Small intestine (tissue), 7 donors: ENCODE measurements around the gene XRCC1. TPM values are rescaled to one million over a fixed set of nuclear protein-coding genes. Genes with fewer than 3 reads are reported as not detected.
A peak's percentile ranks its signal among the peaks of the same experiment; 100 is the strongest.

Experiments used
- DNase-seq, 2 donors: peaks; one replicate each; pipeline versions ENCODE4 v3.0.0 to v3.0.0-alpha.2; 2013
- FAIRE-seq: peaks from 2 replicates; lab custom pipeline; 2012; peaks lifted over from hg19 to GRCh38; lab: Jason Lieb, UNC
- H3K27ac ChIP-seq, 3 donors: one replicate each; pipeline ENCODE4 v1.5.1; 2013; ENCODE audit warnings: low read length in 2 of 3, mild to moderate bottlenecking in 2 of 3, control low read depth in 1 of 3, inconsistent platforms in 1 of 3, low read depth in 1 of 3, moderate library complexity in 1 of 3
- H3K27me3 ChIP-seq, 3 donors: one replicate each; pipeline ENCODE4 v1.6.1; 2013; ENCODE audit warnings: low read length in 3 of 3, inconsistent platforms in 1 of 3; ENCODE audit not compliant: control insufficient read depth in 3 of 3, insufficient read depth in 3 of 3
- H3K36me3 ChIP-seq, 3 donors: one replicate each; pipeline ENCODE4 v1.6.1; 2013; ENCODE audit warnings: low read length in 3 of 3, inconsistent platforms in 1 of 3, low read depth in 1 of 3, mild to moderate bottlenecking in 1 of 3, moderate library complexity in 1 of 3; ENCODE audit not compliant: control insufficient read depth in 3 of 3, insufficient read depth in 2 of 3
- H3K4me1 ChIP-seq, 3 donors: one replicate each; pipeline ENCODE4 v1.6.1; 2013; ENCODE audit warnings: low read length in 2 of 3, inconsistent platforms in 1 of 3, low read depth in 1 of 3, mild to moderate bottlenecking in 1 of 3, moderate library complexity in 1 of 3; ENCODE audit not compliant: control insufficient read depth in 3 of 3, insufficient read depth in 2 of 3
- H3K4me3 ChIP-seq, 3 donors: one replicate each; pipeline ENCODE4 v1.5.1; 2013; ENCODE audit warnings: low read length in 3 of 3, control low read depth in 1 of 3, inconsistent platforms in 1 of 3, low read depth in 1 of 3, mild to moderate bottlenecking in 1 of 3, moderate library complexity in 1 of 3
- H3K9me3 ChIP-seq, 2 donors: one replicate each; pipeline ENCODE4 v1.6.1; 2013; ENCODE audit warnings: low read depth in 1 of 2, low read length in 1 of 2; ENCODE audit not compliant: control insufficient read depth in 2 of 2, insufficient read depth in 1 of 2
- WGBS, 3 donors: extraction: QIAGEN DNeasy Blood & Tissue Kit; methylation state at CpG; one replicate each; pipeline ENCODE4 v1.1.7; 2013; 5-methylcytosine and 5-hydroxymethylcytosine counted together
- polyA plus RNA-seq, 4 donors: library from polyadenylated mRNA; stranded (reverse) in 3 of 4; unstranded in 1 of 4; fragments of 200-250 nt in 3 of 4; fragments of 120-200 nt in 1 of 4; gene quantifications; one replicate each; pipeline versions ENCODE4 v1.2.1 to v1.2.3, GENCODE V29; 2013
- donor health status: healthy with polysubstance abuse.
- donor health status: control.
- donor health status: control.
- donor health status: Bipolar disorder and iron deficiency.
- donor health status: healthy.

Gene XRCC1
- polyA plus RNA-seq, 4 donors: 9.7 to 46.3 (median 16.0) TPM

DNA sequence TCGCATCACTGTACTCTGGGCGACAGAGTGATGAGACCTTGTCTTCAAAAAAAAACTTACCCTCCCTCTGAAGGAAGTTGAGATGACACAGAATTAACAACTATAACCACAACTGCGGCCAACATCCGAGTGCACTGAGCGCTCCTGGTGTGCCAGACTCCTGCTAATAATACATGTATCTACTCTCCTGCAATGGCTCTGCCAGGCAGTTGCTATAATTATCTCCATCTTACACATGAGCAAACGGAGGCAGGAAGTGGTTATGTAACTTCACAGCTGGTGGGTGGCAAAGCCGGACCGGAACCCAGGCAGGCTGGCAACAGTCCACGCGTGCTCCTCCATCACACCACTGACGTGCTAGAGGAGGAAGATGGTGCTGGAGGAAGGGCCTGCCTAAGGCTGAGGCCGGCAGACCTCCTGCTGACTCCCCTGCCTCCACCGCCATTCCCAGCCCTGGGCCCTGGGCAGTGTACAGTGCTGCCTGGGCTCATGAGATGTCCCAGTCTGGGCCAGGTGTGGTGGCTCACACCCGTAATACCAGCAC, 12.6 kb downstream of the XRCC1 start:
- Histone ChIP-seq H3K4me1 (no peaks in the 10 kb centered on the region), H3K9me3 (no peaks in the 10 kb centered on the region), H3K4me3 (no peak overlapping the region), H3K36me3 (peaks cover 0 to 44% (median 0%) of the 10 kb centered on the region in 3 donors), H3K27ac (peak overlapping the region in 2 of 3 donors; percentile 44 to 77), H3K27me3 (no peaks in the 10 kb centered on the region)
- 55 to 75% (median 64%) methylated on average over 14 of the region's 14 CpGs for WGBS, 3 donors
- DNase-seq (peak in 1 of 2 donors; percentile 61), FAIRE-seq (no peak)

DNA sequence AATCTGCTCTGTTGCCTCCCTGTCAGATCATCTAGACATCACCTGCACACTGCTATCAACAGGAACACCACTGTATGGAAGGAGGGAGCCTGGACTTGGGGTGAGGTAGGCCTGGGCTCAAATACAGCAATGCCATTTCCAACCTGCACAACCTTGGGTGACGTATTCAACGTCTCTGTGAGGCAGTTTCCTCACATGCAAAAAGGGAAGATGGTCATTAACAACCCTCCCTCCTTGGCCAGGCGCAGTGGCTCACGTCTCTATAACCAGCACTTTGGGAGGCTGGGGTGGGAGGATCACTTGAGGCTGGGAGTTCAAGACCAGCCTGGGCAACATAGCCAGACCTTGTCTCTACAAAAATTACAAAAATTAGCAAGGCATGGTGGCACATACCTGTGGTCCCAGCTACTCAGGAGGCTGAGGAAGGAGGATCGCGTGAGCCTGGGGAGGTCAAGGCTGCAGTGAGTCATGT, 13.1 kb downstream of the XRCC1 start:
- Histone ChIP-seq H3K27me3 (no peaks in the 10 kb centered on the region), H3K36me3 (peaks cover 0 to 44% (median 0%) of the 10 kb centered on the region in 3 donors), H3K4me3 (no peak overlapping the region), H3K9me3 (no peaks in the 10 kb centered on the region), H3K27ac (peak overlapping the region in 2 of 3 donors; percentile 44 to 77), H3K4me1 (no peaks in the 10 kb centered on the region)
- 83 to 92% (median 87%) methylated on average over 6 of the region's 6 CpGs for WGBS, 3 donors
- FAIRE-seq (no peak), DNase-seq (no peak)

DNA sequence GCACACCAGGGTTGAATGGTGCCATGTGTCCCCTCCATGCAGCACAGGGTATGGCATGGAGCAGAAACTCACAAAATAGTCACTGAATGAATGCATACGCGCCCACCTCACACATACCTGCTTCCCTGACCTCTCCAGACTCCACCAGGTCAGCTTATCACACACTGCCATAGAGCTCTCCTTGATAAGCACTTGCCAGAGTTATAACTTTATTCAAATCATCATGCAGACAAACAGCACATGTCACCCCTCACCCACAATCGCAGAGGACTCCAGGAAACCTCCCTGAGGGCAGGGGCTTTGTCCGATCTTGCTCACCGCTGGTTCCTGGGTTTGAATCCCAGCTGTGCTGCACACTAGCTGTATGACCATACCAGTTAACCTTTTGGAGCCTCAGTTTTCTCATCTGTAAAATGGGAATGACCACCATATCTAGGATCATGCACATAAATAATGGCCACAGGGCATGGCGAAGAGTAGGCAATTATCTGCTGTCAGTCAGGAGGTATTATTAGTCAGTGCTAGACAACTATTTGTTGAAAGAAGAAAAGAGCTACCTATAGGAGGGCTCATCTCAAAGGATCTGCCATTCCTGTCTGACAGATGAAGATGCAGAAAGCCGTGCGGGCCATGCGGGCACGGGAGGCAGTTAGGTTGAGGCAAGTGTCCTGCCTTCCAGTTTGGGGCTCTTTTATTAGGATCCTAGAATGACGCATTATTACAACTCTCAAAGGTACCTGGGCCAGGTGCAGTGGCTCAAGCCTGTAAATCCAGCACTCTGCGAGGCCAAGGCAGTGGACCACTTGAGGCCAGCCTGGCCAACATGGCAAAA, 14.0 kb downstream of the XRCC1 start:
- Histone ChIP-seq H3K4me3 (no peak overlapping the region), H3K9me3 (no peaks in the 10 kb centered on the region), H3K27me3 (no peaks in the 10 kb centered on the region), H3K27ac (no peak overlapping the region), H3K4me1 (no peaks in the 10 kb centered on the region), H3K36me3 (peaks cover 0 to 47% (median 0%) of the 10 kb centered on the region in 3 donors)
- DNase-seq: no peak
- 90 to 94% (median 92%) methylated on average over 12 of the region's 12 CpGs for WGBS, 3 donors
- no peak for FAIRE-seq

DNA sequence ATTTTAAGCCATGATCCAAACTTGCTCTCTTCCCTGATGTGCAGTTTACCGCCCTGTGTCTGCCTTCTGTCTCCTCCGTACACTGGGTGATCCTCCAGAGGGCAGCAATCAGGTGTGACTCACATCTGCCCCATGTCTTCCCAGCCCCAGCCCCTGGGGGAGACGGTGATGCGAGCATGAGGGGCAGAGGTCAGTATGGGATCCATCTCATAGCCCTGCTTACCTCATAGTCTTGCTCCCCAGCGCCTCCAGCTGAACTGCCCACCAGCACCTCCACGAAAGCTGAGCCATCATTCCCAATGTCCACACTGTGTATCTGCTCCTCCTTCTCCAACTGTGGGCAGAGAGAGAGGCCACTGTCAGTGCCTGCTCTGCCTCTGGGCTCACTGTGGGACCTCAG, 14.6 kb downstream of the XRCC1 start:
- Histone ChIP-seq H3K36me3 (peaks cover 0 to 53% (median 0%) of the 10 kb centered on the region in 3 donors), H3K9me3 (no peaks in the 10 kb centered on the region), H3K27ac (no peak overlapping the region), H3K4me1 (no peaks in the 10 kb centered on the region), H3K27me3 (no peaks in the 10 kb centered on the region), H3K4me3 (no peak overlapping the region)
- WGBS, 3 donors: 76 to 82% (median 80%) methylated on average over 6 of the region's 6 CpGs
- no peak for FAIRE-seq
- DNase-seq: no peak

DNA sequence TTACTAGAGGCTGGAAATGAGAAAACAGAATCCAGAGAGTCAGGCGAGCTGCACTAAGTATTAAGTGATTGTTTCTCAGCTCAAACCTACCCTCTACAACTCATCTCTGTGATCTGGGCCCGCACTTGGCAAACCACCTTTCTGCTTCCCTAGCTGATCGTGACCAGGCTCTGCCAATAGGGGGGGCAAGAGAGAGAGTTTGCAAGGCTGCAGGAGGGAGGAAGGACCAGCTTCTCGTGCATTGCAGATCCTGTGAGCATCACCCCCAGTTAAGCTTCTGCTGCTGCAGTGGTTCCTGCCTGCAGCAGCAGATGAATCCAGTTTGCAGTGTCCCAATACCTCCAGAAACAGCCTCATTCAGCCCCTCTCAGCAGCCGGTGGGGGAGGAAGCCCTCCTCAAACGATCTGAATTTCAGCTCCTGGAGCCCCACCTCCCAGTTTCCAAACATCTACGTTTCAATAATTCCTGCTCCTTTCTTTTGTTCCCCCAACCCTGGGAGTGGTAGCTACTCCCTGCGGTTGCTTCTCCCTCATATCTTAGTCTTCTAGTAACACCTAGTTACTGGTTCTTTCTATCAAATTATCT, 20.0 kb downstream of the XRCC1 start:
- Histone ChIP-seq H3K36me3 (peaks cover 5 to 71% (median 8%) of the 10 kb centered on the region in 3 donors), H3K27ac (no peak overlapping the region), H3K4me3 (no peak overlapping the region), H3K9me3 (no peaks in the 10 kb centered on the region), H3K4me1 (no peaks in the 10 kb centered on the region), H3K27me3 (no peaks in the 10 kb centered on the region)
- 40 to 45% (median 43%) methylated on average over 8 of the region's 8 CpGs for WGBS, 3 donors
- no peak for FAIRE-seq
- DNase-seq: peak; percentile 79 to 80

DNA sequence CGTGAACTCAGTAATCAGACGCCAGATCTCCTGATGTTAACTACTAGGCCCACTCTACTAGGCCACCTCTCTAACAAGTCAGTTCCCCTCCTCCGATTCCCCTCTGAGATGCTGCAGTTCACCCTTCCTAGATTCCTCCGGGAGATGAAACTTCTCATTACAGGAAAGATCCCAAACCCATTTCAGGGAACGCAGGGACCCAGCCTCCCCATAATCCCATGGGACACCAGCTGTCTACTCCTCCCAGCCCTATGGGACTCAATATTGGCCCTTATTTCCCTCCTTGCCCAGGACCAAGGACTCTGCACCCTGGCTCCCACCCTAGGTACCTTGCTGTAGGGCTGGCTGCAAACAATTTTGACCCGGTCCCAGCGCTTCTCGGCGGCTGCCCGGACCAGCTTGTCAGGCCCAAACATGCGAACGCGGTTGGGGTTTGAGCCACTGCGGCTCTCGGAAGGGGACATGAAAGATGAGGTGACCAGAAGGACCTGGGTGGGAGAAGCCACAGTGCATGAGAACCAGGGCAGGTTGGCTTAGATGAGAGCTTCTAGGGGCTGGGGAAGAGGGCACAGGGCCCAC, 20.9 kb downstream of the XRCC1 start:
- Histone ChIP-seq H3K4me1 (no peaks in the 10 kb centered on the region), H3K27ac (no peak overlapping the region), H3K9me3 (no peaks in the 10 kb centered on the region), H3K4me3 (no peak overlapping the region), H3K36me3 (peaks cover 5 to 71% (median 8%) of the 10 kb centered on the region in 3 donors), H3K27me3 (no peaks in the 10 kb centered on the region)
- WGBS, 3 donors: 97% methylated on average over 15 of the region's 15 CpGs
- FAIRE-seq (no peak), DNase-seq (no peak)

DNA sequence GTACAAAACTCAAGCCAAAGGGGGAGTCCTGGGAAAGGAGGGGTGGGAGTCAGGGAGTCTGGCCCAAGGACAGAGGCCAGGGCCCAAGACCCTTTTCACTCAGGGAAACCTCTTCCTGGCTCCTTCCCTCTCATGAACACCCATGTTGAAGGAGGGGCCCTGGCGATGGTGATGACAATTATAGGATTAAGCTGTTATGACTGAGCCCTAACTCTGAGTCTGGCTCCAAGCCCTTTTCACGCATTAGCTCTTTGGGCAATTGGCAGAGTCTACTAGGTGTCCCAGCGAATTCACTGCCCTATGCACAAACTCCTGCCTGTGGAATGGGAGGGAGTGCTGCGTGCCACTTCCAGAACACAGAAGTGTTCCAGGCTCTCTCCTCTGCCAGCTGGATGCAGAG, 21.7 kb downstream of the XRCC1 start:
- no peak for DNase-seq
- no peak for FAIRE-seq
- Histone ChIP-seq H3K36me3 (peaks cover 5 to 71% (median 8%) of the 10 kb centered on the region in 3 donors), H3K27ac (no peak overlapping the region), H3K27me3 (no peaks in the 10 kb centered on the region), H3K4me3 (no peak overlapping the region), H3K4me1 (no peaks in the 10 kb centered on the region), H3K9me3 (no peaks in the 10 kb centered on the region)
- WGBS, 3 donors: 74 to 91% (median 85%) methylated on average over 4 of the region's 4 CpGs

DNA sequence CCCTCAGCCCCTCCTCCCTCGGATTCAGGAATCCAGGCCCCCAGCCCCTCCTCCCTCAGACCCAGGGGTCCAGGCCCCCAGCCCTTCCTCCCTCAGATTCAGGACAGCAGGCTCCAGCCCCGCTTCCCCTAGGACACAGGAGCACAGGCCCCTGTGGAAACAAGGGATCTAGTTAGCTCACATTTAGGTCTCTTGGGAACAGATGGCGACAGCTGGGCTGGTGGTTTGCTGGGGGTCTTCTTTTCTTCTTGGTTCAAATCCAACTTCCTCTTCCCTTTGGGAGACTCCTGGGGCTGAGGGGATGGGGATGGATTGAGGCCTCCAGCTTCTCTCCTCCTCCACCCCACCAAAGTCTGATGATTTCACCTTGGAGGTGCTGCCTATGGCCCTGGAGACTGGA, 22.7 kb downstream of the XRCC1 start:
- WGBS, 3 donors: 71 to 91% (median 87%) methylated on average over 3 of the region's 3 CpGs

More for the DNA sequence above, 22.7 kb downstream of the XRCC1 start:
- Histone ChIP-seq H3K4me1 (no peaks in the 10 kb centered on the region), H3K27ac (no peak overlapping the region), H3K36me3 (peaks cover 5 to 67% (median 8%) of the 10 kb centered on the region in 3 donors), H3K27me3 (no peaks in the 10 kb centered on the region), H3K9me3 (no peaks in the 10 kb centered on the region), H3K4me3 (no peak overlapping the region)
- DNase-seq (no peak), FAIRE-seq (no peak)
